SK-N-SH treated with all-trans-retinoic acid at 6 μM for 48 hours (cell line): ENCODE results near the gene DMRTC2.

Source experiments
- ATAC-seq: fragments of 200-7000 bp; cut with Tn5 transposase; 3 replicates; pipeline ENCODE4 v1.9.1; 2020; ENCODE audit warnings: mild to moderate bottlenecking, moderate library complexity
- ARNTL ChIP-seq: fragments of 450-650 bp; formaldehyde crosslinking; IDR thresholded peaks from 2 replicates; pipeline ENCODE4 v1.5.0; 2020; ENCODE audit warnings: low read depth, mild to moderate bottlenecking, moderate library complexity, borderline replicate concordance
- BACH2 ChIP-seq: fragments of 250-450 bp; sonication (Bioruptor Pico); IDR thresholded peaks from 2 replicates; pipeline ENCODE4 v1.9.0; 2021; ENCODE audit warnings: mild to moderate bottlenecking, borderline replicate concordance
- CREB5 ChIP-seq: fragments of 250-450 bp; sonication (Bioruptor Pico); IDR thresholded peaks from 2 replicates; pipeline ENCODE4 v1.5.1; 2020; ENCODE audit warnings: low read depth, mild to moderate bottlenecking, moderate library complexity
- CSDC2 ChIP-seq: fragments of 250-450 bp; sonication (Bioruptor Pico); IDR thresholded peaks from 2 replicates; pipeline ENCODE4 v1.5.0; 2020; ENCODE audit warnings: mild to moderate bottlenecking, moderate library complexity
- CSRNP3 ChIP-seq: fragments of 250-450 bp; sonication (Bioruptor Pico); IDR thresholded peaks from 2 replicates; pipeline ENCODE4 v1.5.1; 2021; ENCODE audit warnings: mild to moderate bottlenecking, moderate library complexity
- ESRRG ChIP-seq: fragments of 250-450 bp; sonication (Bioruptor Pico); IDR thresholded peaks from 2 replicates; pipeline ENCODE4 v1.6.1; 2021; ENCODE audit warnings: mild to moderate bottlenecking
- OSR1 ChIP-seq: fragments of 250-450 bp; sonication (Bioruptor Pico); IDR thresholded peaks from 2 replicates; pipeline ENCODE4 v1.8.0; 2022; ENCODE audit warnings: moderate library complexity, mild to moderate bottlenecking, inconsistent platforms
- PATZ1 ChIP-seq: fragments of 250-450 bp; sonication (Bioruptor Pico); IDR thresholded peaks from 2 replicates; pipeline ENCODE4 v1.8.0; 2020; ENCODE audit warnings: mild to moderate bottlenecking, moderate library complexity, borderline replicate concordance
- POU6F1 ChIP-seq: fragments of 250-450 bp; sonication (Bioruptor Pico); IDR thresholded peaks from 2 replicates; pipeline ENCODE4 v1.8.0; 2021; ENCODE audit warnings: low read depth, mild to moderate bottlenecking, moderate library complexity, borderline replicate concordance
- RARB ChIP-seq: fragments of 250-450 bp; sonication (Bioruptor Pico); IDR thresholded peaks from 2 replicates; pipeline ENCODE4 v1.8.0; 2021; ENCODE audit warnings: mild to moderate bottlenecking, moderate library complexity
- SNAI2 ChIP-seq: fragments of 250-450 bp; sonication (Bioruptor Pico); IDR thresholded peaks from 2 replicates; pipeline ENCODE4 v1.5.0; 2020; ENCODE audit warnings: mild to moderate bottlenecking, moderate library complexity
- TCF4 ChIP-seq: fragments of 250-450 bp; sonication (Bioruptor Pico); IDR thresholded peaks from 2 replicates; pipeline ENCODE4 v1.8.0; 2021; ENCODE audit warnings: mild to moderate bottlenecking, moderate library complexity, borderline replicate concordance
- TOX ChIP-seq: fragments of 250-450 bp; sonication (Bioruptor Pico); IDR thresholded peaks from 2 replicates; pipeline ENCODE4 v1.8.0; 2021; ENCODE audit warnings: mild to moderate bottlenecking, moderate library complexity, borderline replicate concordance
- TSHZ2 ChIP-seq: fragments of 250-450 bp; sonication (Bioruptor Pico); IDR thresholded peaks from 2 replicates; pipeline ENCODE4 v1.5.0; 2020; ENCODE audit warnings: mild to moderate bottlenecking, moderate library complexity
- ZC3H10 ChIP-seq: fragments of 250-450 bp; sonication (Bioruptor Pico); IDR thresholded peaks from 2 replicates; pipeline ENCODE4 v1.5.1; 2021; ENCODE audit warnings: mild to moderate bottlenecking, moderate library complexity
- ZFP3 ChIP-seq: fragments of 250-450 bp; sonication (Bioruptor Pico); IDR thresholded peaks from 2 replicates; pipeline ENCODE4 v1.5.0; 2020; ENCODE audit warnings: mild to moderate bottlenecking, moderate library complexity
- ZFP30 ChIP-seq: fragments of 450-650 bp; formaldehyde crosslinking; IDR thresholded peaks from 2 replicates; pipeline ENCODE4 v1.5.0; 2022; ENCODE audit warnings: mild to moderate bottlenecking, moderate library complexity
- ZNF565 ChIP-seq: fragments of 450-650 bp; formaldehyde crosslinking; conservative IDR thresholded peaks from 2 replicates; pipeline ENCODE4 v1.5.0; 2020; ENCODE audit warnings: low read depth, mild to moderate bottlenecking, moderate library complexity
- ZNF70 ChIP-seq: fragments of 450-650 bp; formaldehyde crosslinking; IDR thresholded peaks from 2 replicates; pipeline ENCODE4 v1.5.0; 2020; ENCODE audit warnings: mild to moderate bottlenecking, moderate library complexity
- ZNF8 ChIP-seq: fragments of 450-650 bp; formaldehyde crosslinking; IDR thresholded peaks from 2 replicates; pipeline ENCODE4 v1.5.0; 2020; ENCODE audit warnings: mild to moderate bottlenecking, moderate library complexity

Gene DMRTC2

GRCh38 chr19:41887711-41888382, 43.0 kb downstream of the DMRTC2 start:
- TF ChIP-seq TCF4 (CRISPR knock-in tag) (no peak), ZNF70 (CRISPR knock-in tag) (no peak), OSR1 (CRISPR knock-in tag) (no peak), CSRNP3 (no peak), ESRRG (CRISPR knock-in tag) (no peak), RARB (CRISPR knock-in tag) (no peak), PATZ1 (CRISPR knock-in tag) (no peak)
- no peak for ATAC-seq

- ATAC-seq = no peak
Observed at GRCh38 chr19:41888926-41889325, 44.1 kb downstream of the DMRTC2 start.

More at GRCh38 chr19:41888926-41889325, 44.1 kb downstream of the DMRTC2 start:
- TF ChIP-seq ESRRG (CRISPR knock-in tag) = no peak
- no peak for TF ChIP-seq ZFP3
- no peak for TF ChIP-seq PATZ1 (CRISPR knock-in tag)
- TF ChIP-seq TOX = no peak
- TF ChIP-seq CSDC2 = no peak
- no peak for TF ChIP-seq ARNTL (CRISPR knock-in tag)
- TF ChIP-seq SNAI2 (CRISPR knock-in tag) = no peak
- TF ChIP-seq OSR1 (CRISPR knock-in tag) = no peak
- TF ChIP-seq CSRNP3 = no peak
- no peak for TF ChIP-seq ZNF565 (CRISPR knock-in tag)
- no peak for TF ChIP-seq POU6F1 (CRISPR knock-in tag)
- no peak for TF ChIP-seq BACH2 (CRISPR knock-in tag)
- TF ChIP-seq ZC3H10 (CRISPR knock-in tag) = no peak
- TF ChIP-seq ZNF8 (CRISPR knock-in tag) = no peak
- no peak for TF ChIP-seq CREB5 (CRISPR knock-in tag)
- TF ChIP-seq RARB (CRISPR knock-in tag) = no peak
- TF ChIP-seq ZFP30 (CRISPR knock-in tag) = no peak
- no peak for TF ChIP-seq TSHZ2
